Measurements from ENCODE around the gene GDPD4. TPM values are rescaled to one million over a fixed set of nuclear protein-coding genes. Genes with fewer than 3 reads are reported as not detected.

The GDPD4 gene
- total RNA-seq, 1 experiment from 2014 or later, result not detected

- ChIA-PET POLR2A (interaction anchor here (0.6 kb wide), 1 partner anchor 64 kb away, joined by 3 read pairs; no protein-coding TSS in a partner anchor), CTCF (interaction anchor here (0.6 kb wide), 1 partner anchor 10 kb away, joined by 3 read pairs; no protein-coding TSS in a partner anchor)
- Mint-ChIP-seq H3K4me1 (ENCODE audit: insufficient read depth, unreplicated experiment) (no peaks in the 10 kb centered on the region), H3K9me3 (ENCODE audit: unreplicated experiment) (no peaks in the 10 kb centered on the region), H3K27me3 (ENCODE audit: insufficient read depth, unreplicated experiment) (no peaks in the 10 kb centered on the region), H3K27ac (ENCODE audit: low read depth, unreplicated experiment) (no peak overlapping the region), H3K36me3 (ENCODE audit: insufficient read depth, unreplicated experiment) (no peaks in the 10 kb centered on the region), H3K4me3 (ENCODE audit: unreplicated experiment) (no peak overlapping the region)
- no peak for DNase-seq (ENCODE audit: unreplicated experiment)
- TF ChIP-seq, protein P1, sequence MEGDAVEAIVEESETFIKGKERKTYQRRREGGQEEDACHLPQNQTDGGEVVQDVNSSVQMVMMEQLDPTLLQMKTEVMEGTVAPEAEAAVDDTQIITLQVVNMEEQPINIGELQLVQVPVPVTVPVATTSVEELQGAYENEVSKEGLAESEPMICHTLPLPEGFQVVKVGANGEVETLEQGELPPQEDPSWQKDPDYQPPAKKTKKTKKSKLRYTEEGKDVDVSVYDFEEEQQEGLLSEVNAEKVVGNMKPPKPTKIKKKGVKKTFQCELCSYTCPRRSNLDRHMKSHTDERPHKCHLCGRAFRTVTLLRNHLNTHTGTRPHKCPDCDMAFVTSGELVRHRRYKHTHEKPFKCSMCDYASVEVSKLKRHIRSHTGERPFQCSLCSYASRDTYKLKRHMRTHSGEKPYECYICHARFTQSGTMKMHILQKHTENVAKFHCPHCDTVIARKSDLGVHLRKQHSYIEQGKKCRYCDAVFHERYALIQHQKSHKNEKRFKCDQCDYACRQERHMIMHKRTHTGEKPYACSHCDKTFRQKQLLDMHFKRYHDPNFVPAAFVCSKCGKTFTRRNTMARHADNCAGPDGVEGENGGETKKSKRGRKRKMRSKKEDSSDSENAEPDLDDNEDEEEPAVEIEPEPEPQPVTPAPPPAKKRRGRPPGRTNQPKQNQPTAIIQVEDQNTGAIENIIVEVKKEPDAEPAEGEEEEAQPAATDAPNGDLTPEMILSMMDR (IDR thresholded peaks at IDR 0.05; ENCODE audit: unreplicated experiment), result no peak
- intact Hi-C loops (cut with micrococcal nuclease), result no loop called here
- BruUV-seq (replicated peaks), result no TSS peak
Measured at GRCh38 chr11:77232242-77232641, 69.2 kb downstream of the GDPD4 start.

GRCh38 chr11:77231800-77232199 lies 69.7 kb downstream of the GDPD4 start:
- TF ChIP-seq, protein P1 (IDR thresholded peaks at IDR 0.05; ENCODE audit: unreplicated experiment), result no peak
- BruUV-seq (replicated peaks), result no TSS peak
- Mint-ChIP-seq H3K27ac (ENCODE audit: low read depth, unreplicated experiment) (no peak overlapping the region), H3K27me3 (ENCODE audit: insufficient read depth, unreplicated experiment) (no peaks in the 10 kb centered on the region), H3K9me3 (ENCODE audit: unreplicated experiment) (no peaks in the 10 kb centered on the region), H3K4me1 (ENCODE audit: insufficient read depth, unreplicated experiment) (no peaks in the 10 kb centered on the region), H3K4me3 (ENCODE audit: unreplicated experiment) (no peak overlapping the region), H3K36me3 (ENCODE audit: insufficient read depth, unreplicated experiment) (no peaks in the 10 kb centered on the region)
- POLR2A ChIA-PET, result interaction anchor here (0.6 kb wide), 1 partner anchor 65 kb away, joined by 3 read pairs; no protein-coding TSS in a partner anchor
- DNase-seq (ENCODE audit: unreplicated experiment), result no peak
- intact Hi-C loops (cut with micrococcal nuclease), result no loop called here
- CTCF ChIA-PET, result interaction anchor here (0.6 kb wide), 1 partner anchor 10 kb away, joined by 3 read pairs; no protein-coding TSS in a partner anchor

DNA sequence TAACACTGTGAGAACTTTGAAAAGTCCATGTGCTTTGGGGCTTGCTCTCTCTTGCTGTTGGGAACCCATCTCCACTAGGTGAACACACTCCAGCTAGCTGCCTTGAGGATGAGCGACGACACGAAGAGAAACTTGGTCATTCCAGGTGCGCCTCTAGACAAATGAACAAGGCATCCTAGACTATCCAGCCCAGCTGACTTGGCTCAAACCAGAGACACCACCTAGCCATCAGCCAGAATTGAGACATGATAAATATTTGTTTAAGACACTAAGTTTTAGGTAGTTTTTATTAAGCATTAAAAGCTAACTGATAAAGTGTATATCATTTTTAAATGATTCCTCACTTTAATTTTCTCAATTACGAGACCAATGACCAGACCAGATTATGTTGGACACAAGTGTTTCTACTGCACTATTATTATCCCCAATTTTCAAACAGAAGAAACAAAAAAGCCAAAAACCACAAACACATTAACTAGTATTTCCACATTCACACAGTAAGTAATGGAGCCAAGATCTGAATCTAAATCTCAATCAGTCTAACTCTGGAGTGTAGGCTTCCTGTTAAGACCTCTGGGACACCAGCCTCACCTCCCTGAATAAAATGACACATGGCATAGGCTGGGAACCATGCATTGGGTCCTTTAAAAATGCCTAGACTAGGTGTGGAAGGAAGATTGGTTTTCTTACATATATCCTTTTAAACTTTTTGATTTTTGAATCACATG lies 70.4 kb downstream of the GDPD4 start:
- Mint-ChIP-seq H3K9me3 (ENCODE audit: unreplicated experiment) (no peaks in the 10 kb centered on the region), H3K36me3 (ENCODE audit: insufficient read depth, unreplicated experiment) (no peaks in the 10 kb centered on the region), H3K27ac (ENCODE audit: low read depth, unreplicated experiment) (no peak overlapping the region), H3K27me3 (ENCODE audit: insufficient read depth, unreplicated experiment) (no peaks in the 10 kb centered on the region), H3K4me1 (ENCODE audit: insufficient read depth, unreplicated experiment) (no peaks in the 10 kb centered on the region), H3K4me3 (ENCODE audit: unreplicated experiment) (no peak overlapping the region)
- POLR2A ChIA-PET, result interaction anchor here (0.9 kb wide), 1 partner anchor 15 kb away, joined by 3 read pairs; no protein-coding TSS in a partner anchor
- no TSS peak for BruUV-seq (replicated peaks)
- no peak for DNase-seq (ENCODE audit: unreplicated experiment)
- intact Hi-C loops (cut with micrococcal nuclease), result no loop called here
- CTCF ChIA-PET, result no interaction called here
- TF ChIP-seq, protein P1 (IDR thresholded peaks at IDR 0.05; ENCODE audit: unreplicated experiment), result no peak

GRCh38 chr11:77223797-77224196 lies 77.7 kb downstream of the GDPD4 start:
- H3K36me3 Mint-ChIP-seq (ENCODE audit: insufficient read depth, unreplicated experiment), result no peaks in the 10 kb centered on the region
- intact Hi-C loops (cut with micrococcal nuclease), result no loop called here
- POLR2A ChIA-PET, result interaction anchor here (0.6 kb wide), 1 partner anchor 12 kb away, joined by 3 read pairs; no protein-coding TSS in a partner anchor
- TF ChIP-seq, protein P1 (IDR thresholded peaks at IDR 0.05; ENCODE audit: unreplicated experiment), result no peak
- H3K27me3 Mint-ChIP-seq (ENCODE audit: insufficient read depth, unreplicated experiment), result peaks cover 27% of the 10 kb centered on the region
- H3K27ac Mint-ChIP-seq (ENCODE audit: low read depth, unreplicated experiment), result no peak overlapping the region
- BruUV-seq (replicated peaks), result no TSS peak
- CTCF ChIA-PET, result no interaction called here
- no peaks in the 10 kb centered on the region for H3K4me1 Mint-ChIP-seq (ENCODE audit: insufficient read depth, unreplicated experiment)
- no peak overlapping the region for H3K4me3 Mint-ChIP-seq (ENCODE audit: unreplicated experiment)
- H3K9me3 Mint-ChIP-seq (ENCODE audit: unreplicated experiment), result no peaks in the 10 kb centered on the region
- DNase-seq (ENCODE audit: unreplicated experiment), result no peak
